HG03060 (cell line): Measurements from ENCODE around the gene HVCN1.
"Not testable (repeated sequence)": the region's sequence is repeated elsewhere in the genome, so short reads cannot be mapped to it uniquely, and the experiment has no call there.

Experiments used
- ATAC-seq: cut with Tn5 transposase; IDR thresholded peaks from one replicate; pipeline ENCODE4 v1.9.1; 2021; ENCODE audit warnings: low read depth, moderate number of reproducible peaks; ENCODE audit not compliant: unreplicated experiment

The HVCN1 gene

GRCh38 chr12:110622582-110622981 is 66.3 kb downstream of the HVCN1 start:
- no peak for ATAC-seq

GRCh38 chr12:110619534-110619953 is 69.4 kb downstream of the HVCN1 start:
- ATAC-seq = no peak

- no peak for ATAC-seq
Measured at GRCh38 chr12:110616471-110617115, 72.3 kb downstream of the HVCN1 start.

- no peak for ATAC-seq
Measured at GRCh38 chr12:110615171-110615570, 73.7 kb downstream of the HVCN1 start.

- ATAC-seq = no peak
Measured at GRCh38 chr12:110613771-110614684, 74.9 kb downstream of the HVCN1 start, which contains the start of gene TCTN1. TSS of gene TCTN1 (plus strand) at chr12:110614129. CDS start at chr12:110614183, 54 bp downstream.

- no peak for ATAC-seq
Measured at GRCh38 chr12:110613071-110613770, 75.7 kb downstream of the HVCN1 start.

- no peak for ATAC-seq
Measured at GRCh38 chr12:110606253-110606611, 82.7 kb downstream of the HVCN1 start.

GRCh38 chr12:110602085-110602814 is 86.7 kb downstream of the HVCN1 start:
- not testable (repeated sequence) for ATAC-seq

- ATAC-seq = no peak
Measured at GRCh38 chr12:110600254-110600653, 88.7 kb downstream of the HVCN1 start.

- no peak for ATAC-seq
Measured at GRCh38 chr12:110599334-110599733, 89.6 kb downstream of the HVCN1 start.
